CD14-positive monocyte (primary cell): ENCODE measurements around the gene SPCS3. TPM values are rescaled to one million over a fixed set of nuclear protein-coding genes. Genes with fewer than 3 reads are reported as not detected.

ENCODE experiments used
- DNase-seq, 3 donors: peaks; one replicate each; pipeline ENCODE4 v3.0.0-alpha.2; 2011 to 2022
- H2AFZ ChIP-seq: 2 replicates; pipeline ENCODE4 v1.6.0; 2012; ENCODE audit warnings: mild to moderate bottlenecking, low read depth, low read length, inconsistent platforms; ENCODE audit not compliant: insufficient read depth, poor library complexity, severe bottlenecking
- H3K27ac ChIP-seq, 2 donors: 1 replicate in 1 of 2; 2 replicates in 1 of 2; pipeline ENCODE4 v1.5.1; 2012 to 2013; ENCODE audit warnings: low read length in 2 of 2, control low read depth in 1 of 2, inconsistent platforms in 1 of 2, low read depth in 1 of 2, mild to moderate bottlenecking in 1 of 2
- H3K27me3 ChIP-seq, 2 donors: one replicate each; pipeline versions ENCODE4 v1.6.0 to v1.6.1; 2011 to 2013; ENCODE audit warnings: low read length in 2 of 2; ENCODE audit not compliant: control insufficient read depth in 2 of 2, insufficient read depth in 2 of 2
- H3K36me3 ChIP-seq, 2 donors: replicated peaks in 1 of 2; 1 replicate in 1 of 2; 2 replicates in 1 of 2; pipeline versions ENCODE4 v1.5.1 to v1.6.1; 2012 to 2013; ENCODE audit warnings: low read length in 2 of 2, control low read depth in 1 of 2, inconsistent platforms in 1 of 2, mild to moderate bottlenecking in 1 of 2; ENCODE audit not compliant: insufficient read depth in 2 of 2, control insufficient read depth in 1 of 2
- H3K4me1 ChIP-seq, 2 donors: 1 replicate in 1 of 2; 2 replicates in 1 of 2; pipeline versions ENCODE4 v1.5.1 to v1.6.1; 2012 to 2013; ENCODE audit warnings: low read length in 2 of 2, control low read depth in 1 of 2, inconsistent platforms in 1 of 2, mild to moderate bottlenecking in 1 of 2, moderate library complexity in 1 of 2; ENCODE audit not compliant: insufficient read depth in 2 of 2, control insufficient read depth in 1 of 2
- H3K4me2 ChIP-seq: replicated peaks from 2 replicates; pipeline ENCODE3; 2012; ENCODE audit warnings: low read length, moderate library complexity, mild to moderate bottlenecking; ENCODE audit not compliant: poor library complexity, severe bottlenecking; ENCODE audit errors: extremely low read depth
- H3K4me3 ChIP-seq, 3 experiments: fragments of 200-600 bp in 1 of 3; sonication (generic) in 1 of 3; replicated peaks in 1 of 3; 1 replicate in 2 of 3; 2 replicates in 1 of 3; pipeline ENCODE4 v1.5.1; 2011 to 2013; ENCODE audit warnings: low read length in 3 of 3, mild to moderate bottlenecking in 3 of 3, control low read depth in 2 of 3, low read depth in 2 of 3, inconsistent platforms in 1 of 3, moderate library complexity in 1 of 3
- H3K79me2 ChIP-seq: 2 replicates; pipeline ENCODE4 v1.6.0; 2012; ENCODE audit warnings: mild to moderate bottlenecking, control low read depth, inconsistent platforms, low read length, moderate library complexity; ENCODE audit not compliant: insufficient read depth
- H3K9ac ChIP-seq: 2 replicates; pipeline ENCODE4 v1.6.0; 2017; ENCODE audit warnings: low read length, mild to moderate bottlenecking; ENCODE audit not compliant: insufficient read depth, poor library complexity, severe bottlenecking
- H3K9me3 ChIP-seq, 2 donors: replicated peaks in 1 of 2; 1 replicate in 1 of 2; 2 replicates in 1 of 2; pipeline versions ENCODE4 v1.5.1 to v1.6.1; 2012 to 2013; ENCODE audit warnings: low read length in 2 of 2, control low read depth in 1 of 2; ENCODE audit not compliant: control insufficient read depth in 1 of 2, insufficient read depth in 1 of 2
- H4K20me1 ChIP-seq: 2 replicates; pipeline ENCODE4 v1.6.0; 2012; ENCODE audit warnings: mild to moderate bottlenecking, low read length, control low read depth, moderate library complexity; ENCODE audit not compliant: insufficient read depth
- H3K27ac Mint-ChIP-seq, 7 donors: one replicate each; pipeline ENCODE4 v1.8.0; 2020; ENCODE audit warnings: mild to moderate bottlenecking in 7 of 7, mixed read lengths in 7 of 7, moderate library complexity in 6 of 7, inconsistent platforms in 2 of 7
- H3K27me3 Mint-ChIP-seq, 3 donors: one replicate each; pipeline ENCODE4 v1.8.0; 2021 to 2022; ENCODE audit warnings: low read depth in 3 of 3, mild to moderate bottlenecking in 3 of 3, mixed read lengths in 3 of 3, moderate library complexity in 3 of 3, inconsistent platforms in 1 of 3
- H3K36me3 Mint-ChIP-seq, 2 donors: one replicate each; pipeline ENCODE4 v1.8.0; 2020; ENCODE audit warnings: mixed read lengths in 2 of 2, inconsistent platforms in 1 of 2, mild to moderate bottlenecking in 1 of 2
- H3K4me1 Mint-ChIP-seq: one replicate; pipeline ENCODE4 v1.8.0; 2020; ENCODE audit warnings: mild to moderate bottlenecking, mixed read lengths
- H3K4me3 Mint-ChIP-seq, 2 donors: one replicate each; pipeline ENCODE4 v1.8.0; 2020; ENCODE audit warnings: mild to moderate bottlenecking in 2 of 2, mixed read lengths in 2 of 2, moderate library complexity in 1 of 2
- H3K9me3 Mint-ChIP-seq, 7 donors: one replicate each; pipeline ENCODE4 v1.8.0; 2020 to 2022; ENCODE audit warnings: mixed read lengths in 7 of 7, mild to moderate bottlenecking in 6 of 7, moderate library complexity in 6 of 7, inconsistent platforms in 2 of 7
- WGBS: methylation state at CpG from one replicate; pipeline ENCODE4 v1.1.5; 2013; ENCODE audit warnings: missing lambda C conversion rate; ENCODE audit not compliant: insufficient coverage; 5-methylcytosine and 5-hydroxymethylcytosine counted together
- intact Hi-C, 2 donors: fragments of 100-400 bp; cut with micrococcal nuclease; formaldehyde crosslinking; loops; one replicate each; pipeline versions ENCODE4 v1.15.0 to v1.15.1; 2023
- polyA plus RNA-seq, 3 donors: library from polyadenylated mRNA; depleted of rRNA in 1 of 3; unstranded in 2 of 3; stranded (reverse) in 1 of 3; fragments of 300-500 nt in 2 of 3; fragments of >200 nt in 1 of 3; fragmentation: Illumina TruSeq in 2 of 3; gene quantifications; 1 replicate in 2 of 3; 2 replicates in 1 of 3; pipeline ENCODE4 v1.2.3, GENCODE V29; 2012 to 2021
- TF ChIP-seq, protein P1 (sequence below): fragments of 200-600 bp; IDR thresholded peaks from one replicate; pipeline ENCODE4 v1.8.0; 2022; ENCODE audit warnings: antibody characterized with exemption, mild to moderate bottlenecking

The SPCS3 gene
- polyA plus RNA-seq, 3 donors: 50.4 to 112 (median 107) TPM

DNA sequence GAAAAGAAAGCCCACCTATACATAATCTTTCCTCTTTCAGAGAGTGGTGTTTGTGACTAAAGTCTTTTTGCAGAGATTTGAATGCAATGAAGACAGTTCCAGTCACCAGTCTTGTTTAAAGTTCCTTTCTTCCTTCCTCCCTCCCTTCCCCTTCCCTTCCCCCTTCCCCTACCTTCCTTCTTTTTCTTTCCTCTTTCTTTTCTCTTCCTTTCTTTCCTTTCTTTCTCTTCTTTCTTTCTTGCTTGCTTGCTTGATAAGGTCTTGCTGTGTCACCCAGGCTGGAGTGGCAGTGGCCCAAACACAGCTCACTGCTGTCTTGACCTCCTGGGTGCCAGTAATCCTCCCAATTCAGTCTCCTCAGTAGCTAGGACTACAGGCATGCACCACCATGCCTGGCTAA lies 31.7 kb upstream of the SPCS3 start:
- H3K9ac ChIP-seq: no peak overlapping the region
- Mint-ChIP-seq H3K4me3 (no peak overlapping the region), H3K27ac (peak overlapping the region in 1 of 7 donors; percentile 81), H3K27me3 (peaks cover 0 to 5% (median 2%) of the 10 kb centered on the region in 3 donors), H3K4me1 (no peaks in the 10 kb centered on the region), H3K9me3 (peaks cover 0 to 3% (median 0%) of the 10 kb centered on the region in 7 donors), H3K36me3 (no peaks in the 10 kb centered on the region)
- TF ChIP-seq, protein P1, sequence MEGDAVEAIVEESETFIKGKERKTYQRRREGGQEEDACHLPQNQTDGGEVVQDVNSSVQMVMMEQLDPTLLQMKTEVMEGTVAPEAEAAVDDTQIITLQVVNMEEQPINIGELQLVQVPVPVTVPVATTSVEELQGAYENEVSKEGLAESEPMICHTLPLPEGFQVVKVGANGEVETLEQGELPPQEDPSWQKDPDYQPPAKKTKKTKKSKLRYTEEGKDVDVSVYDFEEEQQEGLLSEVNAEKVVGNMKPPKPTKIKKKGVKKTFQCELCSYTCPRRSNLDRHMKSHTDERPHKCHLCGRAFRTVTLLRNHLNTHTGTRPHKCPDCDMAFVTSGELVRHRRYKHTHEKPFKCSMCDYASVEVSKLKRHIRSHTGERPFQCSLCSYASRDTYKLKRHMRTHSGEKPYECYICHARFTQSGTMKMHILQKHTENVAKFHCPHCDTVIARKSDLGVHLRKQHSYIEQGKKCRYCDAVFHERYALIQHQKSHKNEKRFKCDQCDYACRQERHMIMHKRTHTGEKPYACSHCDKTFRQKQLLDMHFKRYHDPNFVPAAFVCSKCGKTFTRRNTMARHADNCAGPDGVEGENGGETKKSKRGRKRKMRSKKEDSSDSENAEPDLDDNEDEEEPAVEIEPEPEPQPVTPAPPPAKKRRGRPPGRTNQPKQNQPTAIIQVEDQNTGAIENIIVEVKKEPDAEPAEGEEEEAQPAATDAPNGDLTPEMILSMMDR: no peak
- H3K9me3 ChIP-seq: no peaks in the 10 kb centered on the region
- no peaks in the 10 kb centered on the region for H3K36me3 ChIP-seq
- no peak overlapping the region for H3K27ac ChIP-seq
- H3K4me1 ChIP-seq: no peaks in the 10 kb centered on the region
- intact Hi-C loops: no loop called here
- H3K27me3 ChIP-seq: no peaks in the 10 kb centered on the region
- H4K20me1 ChIP-seq: no peaks in the 10 kb centered on the region
- no peak for DNase-seq
- H3K4me2 ChIP-seq: no peak overlapping the region
- no peak overlapping the region for H2AFZ ChIP-seq
- no peak overlapping the region for H3K4me3 ChIP-seq
- H3K79me2 ChIP-seq: no peaks in the 10 kb centered on the region

DNA sequence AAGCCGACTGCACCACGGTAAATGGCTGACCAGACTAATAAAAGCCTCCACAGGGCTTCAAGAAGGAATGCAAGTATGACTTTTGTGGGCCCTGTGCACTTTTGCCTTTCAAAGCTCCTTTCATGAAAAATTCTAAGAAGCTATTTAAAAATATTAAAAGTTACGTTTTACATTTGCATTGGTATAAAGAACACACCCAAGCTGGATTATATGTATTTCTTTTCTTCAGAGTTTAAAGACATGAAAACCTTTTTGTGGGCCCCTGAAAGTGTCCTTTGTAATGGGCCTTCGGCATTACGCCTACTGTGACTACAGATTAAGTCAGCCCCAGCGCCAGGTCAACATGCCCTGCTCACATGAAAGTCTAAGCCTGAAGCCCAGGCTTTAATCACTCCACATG lies 30.2 kb upstream of the SPCS3 start:
- H3K4me3 Mint-ChIP-seq: no peak overlapping the region
- H3K4me1 Mint-ChIP-seq: no peaks in the 10 kb centered on the region
- H3K9me3 Mint-ChIP-seq: peaks cover 0 to 3% (median 0%) of the 10 kb centered on the region in 7 donors
- no peaks in the 10 kb centered on the region for H3K27me3 ChIP-seq
- no peaks in the 10 kb centered on the region for H3K79me2 ChIP-seq
- H3K4me1 ChIP-seq: no peaks in the 10 kb centered on the region
- intact Hi-C loops: no loop called here
- no peak overlapping the region for H3K4me2 ChIP-seq
- no peak overlapping the region for H2AFZ ChIP-seq
- no peak overlapping the region for H3K27ac Mint-ChIP-seq
- no peak overlapping the region for H3K4me3 ChIP-seq
- no peak overlapping the region for H3K27ac ChIP-seq
- no peaks in the 10 kb centered on the region for H4K20me1 ChIP-seq
- peaks cover 0 to 5% (median 2%) of the 10 kb centered on the region in 3 donors for H3K27me3 Mint-ChIP-seq
- WGBS: 100% methylated on average over 2 of the region's 6 CpGs
- H3K9ac ChIP-seq: no peak overlapping the region
- H3K36me3 ChIP-seq: no peaks in the 10 kb centered on the region
- no peak for DNase-seq
- TF ChIP-seq, protein P1: no peak
- no peaks in the 10 kb centered on the region for H3K9me3 ChIP-seq
- H3K36me3 Mint-ChIP-seq: no peaks in the 10 kb centered on the region
